Stimulated activated CD8-positive, alpha-beta memory T cell treated with anti-CD3 and anti-CD28 coated beads, Interleukin-12 subunit alpha, Interleukin-12 subunit beta, amount 100 ng/mL, for 4 hours (primary cell): ENCODE data around the gene SLC22A4.

Source experiments
- DNase-seq: peaks from one replicate; pipeline ENCODE4 v3.0.0-alpha.2; 2020; ENCODE audit warnings: low read depth

Gene SLC22A4

GRCh38 chr5:132342291-132343180 is 48.3 kb downstream of the SLC22A4 start:
- no peak for DNase-seq

- no peak for DNase-seq
Measured at GRCh38 chr5:132344775-132345514, 50.8 kb downstream of the SLC22A4 start.

GRCh38 chr5:132353486-132353995 is 59.3 kb downstream of the SLC22A4 start:
- DNase-seq: no peak

DNA sequence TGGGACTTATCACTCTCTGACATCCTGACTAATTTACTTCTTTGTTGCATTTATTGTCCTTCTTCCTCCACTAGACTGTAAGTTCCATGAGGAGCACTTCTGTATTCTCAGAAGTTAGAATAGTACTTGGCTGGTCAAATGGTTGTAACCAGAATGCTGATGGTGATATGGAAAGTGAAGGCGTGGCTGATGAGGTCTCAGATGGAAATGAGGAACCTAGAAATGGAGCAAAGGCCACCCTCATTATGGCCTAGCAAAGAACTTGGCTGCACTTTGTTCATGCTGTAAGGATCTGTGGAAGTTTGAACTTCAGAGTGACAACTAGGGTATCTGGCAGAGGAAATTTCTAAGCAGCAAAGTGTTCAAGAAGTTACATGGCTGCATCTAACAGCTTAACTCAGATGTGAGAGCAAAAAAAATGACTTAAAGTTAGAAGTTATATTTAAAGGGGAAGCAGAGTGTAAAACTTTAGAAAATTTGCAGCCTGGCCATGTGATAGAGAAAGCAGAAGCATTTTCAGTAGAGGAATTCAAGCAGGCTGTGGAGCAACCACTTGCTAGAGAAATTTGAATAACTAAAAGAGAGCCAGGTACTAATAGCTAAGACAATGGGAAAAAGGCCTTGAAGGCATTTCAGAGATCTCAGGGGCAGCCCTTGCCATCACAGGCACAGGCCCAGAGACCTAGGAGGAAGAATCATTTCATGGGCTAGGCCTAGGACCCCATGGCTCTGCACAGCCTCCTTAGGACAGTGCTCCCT is 60.4 kb downstream of the SLC22A4 start:
- DNase-seq: no peak

GRCh38 chr5:132355140-132355765 is 61.1 kb downstream of the SLC22A4 start:
- no peak for DNase-seq

- DNase-seq: no peak
Measured at GRCh38 chr5:132358775-132359174, 64.6 kb downstream of the SLC22A4 start.

- no peak for DNase-seq
Measured at GRCh38 chr5:132362086-132362485, 67.9 kb downstream of the SLC22A4 start.

DNA sequence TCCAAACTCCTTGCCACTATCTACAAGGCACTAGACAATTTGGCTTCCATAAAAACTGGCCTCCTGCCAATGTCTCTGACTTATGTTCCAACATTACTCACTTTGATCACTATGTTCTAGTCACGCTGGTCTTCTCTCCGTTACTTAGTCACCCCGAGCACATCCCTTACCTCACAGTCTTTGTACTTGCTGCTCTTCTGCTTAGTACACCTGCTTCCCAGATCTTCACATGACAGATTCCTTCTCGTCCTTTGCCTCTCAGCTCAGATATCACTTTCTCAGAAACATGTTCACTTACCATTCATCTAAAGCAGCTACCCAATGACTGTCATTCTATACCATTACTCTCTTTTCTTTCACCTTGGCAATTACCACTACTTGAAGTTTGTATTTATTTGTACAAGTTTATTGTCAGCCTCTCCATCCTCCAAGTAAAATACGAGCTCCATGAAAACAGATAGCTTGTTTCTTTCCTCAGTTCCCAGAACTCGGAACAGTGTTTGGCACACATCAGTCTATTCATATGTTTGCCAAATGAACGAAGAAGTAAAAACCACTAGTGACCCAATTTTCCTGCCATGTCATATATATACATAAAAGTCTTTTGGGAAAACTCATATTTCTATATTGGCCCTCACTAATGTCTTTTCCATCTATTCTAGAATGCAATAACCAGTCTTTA is 69.4 kb downstream of the SLC22A4 start:
- DNase-seq: no peak

DNA sequence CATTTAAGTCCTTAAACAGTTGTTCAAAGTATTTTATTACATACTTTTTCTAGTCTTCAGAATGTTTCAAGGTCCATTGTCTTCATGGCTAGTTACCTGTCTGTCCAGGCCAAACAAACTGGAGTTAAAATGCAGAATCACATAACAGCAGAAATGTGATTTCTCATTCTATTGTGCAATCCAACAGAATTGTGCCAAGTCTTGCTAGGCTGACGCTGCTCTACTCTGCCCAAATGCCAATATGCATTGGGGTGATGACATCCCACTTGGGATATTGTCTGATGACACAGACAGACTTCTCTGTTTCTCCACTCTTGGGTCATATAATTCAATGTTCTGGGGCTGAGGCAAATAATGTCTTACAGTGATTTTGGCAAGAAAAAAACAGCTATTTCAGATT is 70.1 kb downstream of the SLC22A4 start:
- DNase-seq: no peak

- no peak for DNase-seq
Measured at GRCh38 chr5:132365213-132365612, 71.0 kb downstream of the SLC22A4 start.

- DNase-seq: no peak
Measured at GRCh38 chr5:132368186-132368585, 74.0 kb downstream of the SLC22A4 start.

DNA sequence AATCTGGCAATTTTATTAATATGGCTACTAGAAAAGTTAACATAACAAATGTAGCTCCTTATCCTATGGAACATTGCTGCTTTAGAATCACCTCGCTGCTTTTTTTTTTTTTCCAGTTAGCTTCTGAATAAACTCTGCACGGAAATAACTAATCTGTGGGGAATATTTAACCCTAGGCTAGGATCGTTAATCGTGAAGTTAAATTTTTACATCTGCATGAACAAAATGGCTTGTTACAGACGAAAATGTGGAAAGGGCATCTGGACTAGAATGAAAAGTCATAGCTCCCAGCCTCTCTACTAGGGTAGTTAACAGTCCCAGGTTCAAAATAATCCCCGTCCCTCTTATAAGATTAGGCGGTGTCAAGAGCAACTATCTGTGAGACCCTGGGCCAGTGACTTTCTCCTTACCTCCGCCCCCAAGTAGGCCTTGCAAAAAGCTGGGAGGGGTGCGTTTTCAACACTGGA is 74.8 kb downstream of the SLC22A4 start:
- DNase-seq: no peak

DNA sequence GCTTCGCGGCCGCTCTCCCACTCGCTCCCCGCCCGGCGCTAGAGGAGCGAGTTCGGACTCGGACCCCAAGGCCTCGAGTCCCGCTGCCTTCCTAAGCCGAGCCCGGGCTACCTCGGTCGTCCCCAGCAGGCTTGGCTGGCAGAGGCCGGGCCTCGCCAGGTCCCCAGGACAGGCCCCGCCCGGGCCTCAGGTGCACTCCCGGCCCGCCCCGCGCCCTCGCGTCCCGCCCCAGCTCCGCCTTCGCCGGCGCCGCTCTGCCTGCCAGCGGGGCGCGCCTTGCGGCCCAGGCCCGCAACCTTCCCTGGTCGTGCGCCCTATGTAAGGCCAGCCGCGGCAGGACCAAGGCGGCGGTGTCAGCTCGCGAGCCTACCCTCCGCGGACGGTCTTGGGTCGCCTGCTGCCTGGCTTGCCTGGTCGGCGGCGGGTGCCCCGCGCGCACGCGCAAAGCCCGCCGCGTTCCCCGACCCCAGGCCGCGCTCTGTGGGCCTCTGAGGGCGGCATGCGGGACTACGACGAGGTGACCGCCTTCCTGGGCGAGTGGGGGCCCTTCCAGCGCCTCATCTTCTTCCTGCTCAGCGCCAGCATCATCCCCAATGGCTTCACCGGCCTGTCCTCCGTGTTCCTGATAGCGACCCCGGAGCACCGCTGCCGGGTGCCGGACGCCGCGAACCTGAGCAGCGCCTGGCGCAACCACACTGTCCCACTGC is 75.4 kb downstream of the SLC22A4 start, which contains the start of gene SLC22A5:
TSS of gene SLC22A5 (plus strand) at position 237 of the 707 bp plus-strand sequence. CDS start at position 500, 263 bp downstream.
- DNase-seq: peak; percentile 59

- DNase-seq: no peak
Measured at GRCh38 chr5:132370181-132370970, 76.2 kb downstream of the SLC22A4 start.

DNA sequence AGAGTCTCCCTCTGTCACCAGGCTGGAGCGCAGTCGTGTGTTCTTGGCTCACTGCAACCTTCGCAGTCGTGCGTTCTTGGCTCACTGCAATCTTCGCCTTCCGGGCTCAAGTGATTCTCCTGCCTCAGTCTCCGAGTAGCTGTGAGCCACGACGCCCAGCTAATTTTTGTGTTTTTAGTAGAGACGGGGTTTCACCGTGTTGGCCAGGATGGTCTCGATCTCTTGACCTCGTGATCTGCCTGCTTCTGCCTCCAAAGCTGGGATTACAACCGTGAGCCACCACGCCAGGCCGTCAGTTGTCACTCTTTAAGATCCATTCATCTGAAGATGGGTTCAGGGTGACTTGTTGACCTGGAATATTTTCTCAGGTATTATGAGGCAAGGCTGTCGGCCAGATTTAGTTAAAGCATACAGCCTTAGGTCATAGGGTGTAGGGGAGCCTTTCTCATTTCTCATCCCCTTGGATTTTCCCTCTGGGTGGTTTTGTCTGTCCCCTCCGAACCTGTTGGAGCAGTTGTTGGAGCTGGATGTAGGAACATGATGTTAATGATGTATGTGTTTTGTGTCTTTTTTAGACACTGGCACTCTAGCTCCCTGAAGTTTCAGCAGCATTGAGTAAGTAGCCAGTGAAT is 76.9 kb downstream of the SLC22A4 start:
- DNase-seq: no peak

- no peak for DNase-seq
Measured at GRCh38 chr5:132371603-132371994, 77.4 kb downstream of the SLC22A4 start.

GRCh38 chr5:132372127-132372526 is 77.9 kb downstream of the SLC22A4 start:
- DNase-seq: no peak

GRCh38 chr5:132372542-132372941 is 78.3 kb downstream of the SLC22A4 start:
- DNase-seq: no peak

- no peak for DNase-seq
Measured at GRCh38 chr5:132375957-132376356, 81.8 kb downstream of the SLC22A4 start.
